Mesothelial cell of epicardium (in vitro differentiated cells): Measurements from ENCODE around the gene PLAAT5. TPM values are rescaled to one million over a fixed set of nuclear protein-coding genes. Genes with fewer than 3 reads are reported as not detected.
A peak's percentile ranks its signal among the peaks of the same experiment; 100 is the strongest.

Experiments
- DNase-seq, 2 experiments: peaks; one replicate each; pipeline ENCODE4 v3.0.0; 2021; ENCODE audit warnings: low spot score in 2 of 2; ENCODE audit not compliant: unreplicated experiment in 2 of 2
- H3K27ac Mint-ChIP-seq: 2 replicates; pipeline ENCODE4 v1.8.0; 2021; ENCODE audit warnings: mixed read lengths
- H3K27me3 Mint-ChIP-seq: 2 replicates; pipeline ENCODE4 v1.8.0; 2021; ENCODE audit warnings: low read depth, mixed read lengths
- H3K36me3 Mint-ChIP-seq: 2 replicates; pipeline ENCODE4 v1.8.0; 2021; ENCODE audit warnings: mixed read lengths
- H3K4me1 Mint-ChIP-seq: 2 replicates; pipeline ENCODE4 v1.8.0; 2021; ENCODE audit warnings: mixed read lengths
- H3K4me3 Mint-ChIP-seq: 2 replicates; pipeline ENCODE4 v1.8.0; 2021; ENCODE audit warnings: mild to moderate bottlenecking, moderate library complexity, mixed read lengths
- H3K9me3 Mint-ChIP-seq: 2 replicates; pipeline ENCODE4 v1.8.0; 2021; ENCODE audit warnings: mixed read lengths
- total RNA-seq: library from RNA; stranded (reverse); gene quantifications from 3 replicates; pipeline ENCODE4 v1.2.1, GENCODE V29; 2021
- TF ChIP-seq, protein P1 (sequence below): fragments of 200-600 bp; sonication (generic); IDR thresholded peaks from one replicate; pipeline ENCODE4 v1.5.0; 2021; ENCODE audit warnings: antibody characterized with exemption; ENCODE audit not compliant: unreplicated experiment

The PLAAT5 gene
- total RNA-seq, 1 donor from 2014 or later, result 1.9 TPM

DNA sequence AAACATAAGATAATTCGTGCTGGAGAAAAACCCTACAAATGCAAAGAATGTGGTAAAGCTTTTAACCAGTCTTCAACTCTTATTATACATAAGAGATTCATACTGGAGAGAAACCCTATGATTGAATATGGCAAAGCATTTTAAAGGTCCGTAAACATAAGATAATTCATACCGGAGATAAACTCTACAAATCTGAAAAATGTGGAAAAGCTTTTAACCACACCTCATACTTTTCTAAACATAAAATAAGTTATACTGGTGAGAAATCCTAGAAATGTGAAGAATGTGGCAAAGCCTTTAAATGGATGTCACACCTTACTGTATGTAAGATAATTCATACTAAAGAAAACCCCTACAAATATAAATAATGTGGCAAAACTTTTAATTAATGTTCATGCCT, 20.7 kb downstream of the PLAAT5 start:
- no peaks in the 10 kb centered on the region for H3K27me3 Mint-ChIP-seq
- H3K27ac Mint-ChIP-seq, result peak overlapping the region; percentile 19
- peaks cover 2% of the 10 kb centered on the region for H3K36me3 Mint-ChIP-seq
- no peak for DNase-seq
- no peaks in the 10 kb centered on the region for H3K4me1 Mint-ChIP-seq
- no peak overlapping the region for H3K4me3 Mint-ChIP-seq
- TF ChIP-seq, protein P1, sequence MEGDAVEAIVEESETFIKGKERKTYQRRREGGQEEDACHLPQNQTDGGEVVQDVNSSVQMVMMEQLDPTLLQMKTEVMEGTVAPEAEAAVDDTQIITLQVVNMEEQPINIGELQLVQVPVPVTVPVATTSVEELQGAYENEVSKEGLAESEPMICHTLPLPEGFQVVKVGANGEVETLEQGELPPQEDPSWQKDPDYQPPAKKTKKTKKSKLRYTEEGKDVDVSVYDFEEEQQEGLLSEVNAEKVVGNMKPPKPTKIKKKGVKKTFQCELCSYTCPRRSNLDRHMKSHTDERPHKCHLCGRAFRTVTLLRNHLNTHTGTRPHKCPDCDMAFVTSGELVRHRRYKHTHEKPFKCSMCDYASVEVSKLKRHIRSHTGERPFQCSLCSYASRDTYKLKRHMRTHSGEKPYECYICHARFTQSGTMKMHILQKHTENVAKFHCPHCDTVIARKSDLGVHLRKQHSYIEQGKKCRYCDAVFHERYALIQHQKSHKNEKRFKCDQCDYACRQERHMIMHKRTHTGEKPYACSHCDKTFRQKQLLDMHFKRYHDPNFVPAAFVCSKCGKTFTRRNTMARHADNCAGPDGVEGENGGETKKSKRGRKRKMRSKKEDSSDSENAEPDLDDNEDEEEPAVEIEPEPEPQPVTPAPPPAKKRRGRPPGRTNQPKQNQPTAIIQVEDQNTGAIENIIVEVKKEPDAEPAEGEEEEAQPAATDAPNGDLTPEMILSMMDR, result no peak
- peaks cover 33% of the 10 kb centered on the region for H3K9me3 Mint-ChIP-seq

DNA sequence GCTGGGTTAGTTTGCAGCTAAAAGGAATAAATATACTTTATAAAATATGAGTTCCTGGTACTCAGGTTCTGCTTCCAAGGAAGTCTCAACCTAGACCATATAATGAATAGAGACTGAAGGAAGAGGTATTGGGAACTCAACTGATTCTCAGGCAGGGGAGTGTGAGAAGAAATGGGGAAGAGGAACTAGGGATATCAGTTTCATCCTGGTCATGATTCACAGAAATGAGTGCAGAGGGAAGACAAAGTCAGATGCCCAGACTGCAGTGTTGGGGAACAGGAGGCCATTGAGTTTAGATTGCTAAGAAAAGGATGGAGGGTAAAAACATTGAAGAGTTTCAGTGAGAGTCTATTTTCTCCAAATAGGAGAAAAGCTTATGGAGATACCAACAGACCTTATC, 28.8 kb downstream of the PLAAT5 start:
- no peak for DNase-seq
- TF ChIP-seq, protein P1, result no peak
- Mint-ChIP-seq H3K27me3 (peaks cover 5% of the 10 kb centered on the region), H3K4me1 (peaks cover 2% of the 10 kb centered on the region), H3K27ac (no peak overlapping the region), H3K36me3 (no peaks in the 10 kb centered on the region), H3K4me3 (no peak overlapping the region), H3K9me3 (no peaks in the 10 kb centered on the region)

DNA sequence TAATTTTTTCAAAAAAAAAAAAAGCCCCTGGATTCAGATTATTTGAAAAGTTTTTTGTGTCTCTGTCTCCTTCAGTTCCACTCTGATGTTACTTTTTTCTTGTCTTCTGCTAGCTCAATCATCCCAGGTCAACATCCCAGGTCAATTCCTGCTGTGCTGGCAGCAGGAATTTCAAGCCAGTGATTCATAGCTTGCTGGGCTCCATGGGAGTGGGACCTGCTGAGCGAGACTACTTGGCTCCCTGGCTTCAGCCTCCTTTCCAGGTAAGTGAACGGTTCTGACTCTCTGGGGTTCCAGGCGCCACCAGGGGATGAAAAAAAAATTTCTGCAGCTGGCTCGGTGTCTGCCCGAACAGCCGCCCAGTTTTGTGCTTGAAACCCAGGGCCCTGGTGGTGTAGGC, 31.4 kb downstream of the PLAAT5 start:
- DNase-seq, result no peak
- Mint-ChIP-seq H3K27me3 (peaks cover 5% of the 10 kb centered on the region), H3K27ac (no peak overlapping the region), H3K36me3 (no peaks in the 10 kb centered on the region), H3K4me1 (peaks cover 2% of the 10 kb centered on the region), H3K9me3 (no peaks in the 10 kb centered on the region), H3K4me3 (no peak overlapping the region)
- TF ChIP-seq, protein P1, result no peak

DNA sequence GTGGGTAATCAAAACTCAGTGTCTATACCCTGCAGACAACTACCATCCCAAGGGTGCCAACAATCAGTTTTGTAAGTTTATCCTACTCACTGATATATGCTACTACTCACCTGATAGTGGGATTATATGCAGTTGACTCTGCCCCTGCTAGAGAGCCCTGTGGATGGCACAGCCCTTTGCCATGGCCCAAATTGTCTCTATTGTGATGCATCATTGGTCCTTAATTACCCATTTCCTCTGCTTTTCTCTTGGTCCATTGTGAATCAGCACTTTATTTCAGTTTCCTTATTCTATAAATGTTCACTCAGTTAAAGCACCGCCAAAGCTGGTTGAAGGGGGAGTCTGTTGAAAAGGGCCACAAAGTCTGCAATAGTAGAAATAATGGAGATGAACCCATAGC, 42.3 kb downstream of the PLAAT5 start:
- Mint-ChIP-seq H3K27me3 (peaks cover 29% of the 10 kb centered on the region), H3K4me3 (no peak overlapping the region), H3K4me1 (no peaks in the 10 kb centered on the region), H3K27ac (no peak overlapping the region), H3K36me3 (no peaks in the 10 kb centered on the region), H3K9me3 (peaks cover 6% of the 10 kb centered on the region)
- no peak for DNase-seq
- TF ChIP-seq, protein P1, result no peak

DNA sequence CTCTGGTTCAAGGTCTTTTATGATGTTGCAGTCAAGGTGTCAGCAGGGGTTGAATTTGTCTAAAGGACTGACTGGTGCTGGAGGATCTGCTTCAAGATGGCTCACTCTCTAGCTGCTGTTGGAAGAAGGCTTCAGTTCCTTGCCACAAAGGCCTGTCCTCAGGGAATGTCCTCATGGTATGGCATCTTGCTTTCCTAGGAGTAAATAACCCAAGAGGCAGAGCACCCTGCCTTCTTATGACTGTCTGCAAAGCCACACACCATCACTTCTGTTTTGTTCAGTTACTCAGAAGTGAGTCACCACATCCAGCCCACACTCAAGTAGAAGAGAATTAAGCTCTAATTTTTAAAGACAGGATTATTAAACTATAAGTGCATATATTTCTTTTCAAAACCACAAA, 45.2 kb downstream of the PLAAT5 start:
- Mint-ChIP-seq H3K4me1 (no peaks in the 10 kb centered on the region), H3K4me3 (no peak overlapping the region), H3K27ac (no peak overlapping the region), H3K27me3 (peaks cover 22% of the 10 kb centered on the region), H3K9me3 (peaks cover 10% of the 10 kb centered on the region), H3K36me3 (no peaks in the 10 kb centered on the region)
- no peak for DNase-seq
- TF ChIP-seq, protein P1, result no peak

DNA sequence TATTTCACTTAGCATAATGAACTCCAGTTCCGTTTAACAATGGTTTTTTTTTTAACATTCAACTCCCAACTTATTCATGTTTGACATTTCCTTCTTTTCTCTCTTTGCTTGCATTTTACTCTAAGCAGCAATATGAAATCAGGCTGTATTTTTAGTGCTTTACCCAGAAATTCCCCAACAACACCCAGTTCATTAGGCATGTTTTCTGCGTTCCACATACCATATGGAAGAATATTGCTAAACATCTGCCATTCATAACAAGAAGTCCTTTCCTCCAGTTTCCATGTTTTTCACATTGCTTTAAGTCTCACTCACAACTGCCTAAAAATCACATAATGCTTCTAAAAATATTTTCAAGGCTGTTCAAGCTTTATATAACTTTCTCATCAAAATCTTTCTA, 45.8 kb downstream of the PLAAT5 start:
- no peak for DNase-seq
- peaks cover 16% of the 10 kb centered on the region for H3K27me3 Mint-ChIP-seq
- TF ChIP-seq, protein P1, result no peak
- H3K4me1 Mint-ChIP-seq, result no peaks in the 10 kb centered on the region
- H3K36me3 Mint-ChIP-seq, result no peaks in the 10 kb centered on the region
- no peak overlapping the region for H3K4me3 Mint-ChIP-seq
- H3K27ac Mint-ChIP-seq, result no peak overlapping the region
- H3K9me3 Mint-ChIP-seq, result peaks cover 10% of the 10 kb centered on the region
